ENCODE data around the gene SHISA6. TPM values are rescaled to one million over a fixed set of nuclear protein-coding genes. Genes with fewer than 3 reads are reported as not detected.

SHISA6 gene
- polyA plus RNA-seq, 1 donor from 2014 or later, result 1.8 TPM

DNA sequence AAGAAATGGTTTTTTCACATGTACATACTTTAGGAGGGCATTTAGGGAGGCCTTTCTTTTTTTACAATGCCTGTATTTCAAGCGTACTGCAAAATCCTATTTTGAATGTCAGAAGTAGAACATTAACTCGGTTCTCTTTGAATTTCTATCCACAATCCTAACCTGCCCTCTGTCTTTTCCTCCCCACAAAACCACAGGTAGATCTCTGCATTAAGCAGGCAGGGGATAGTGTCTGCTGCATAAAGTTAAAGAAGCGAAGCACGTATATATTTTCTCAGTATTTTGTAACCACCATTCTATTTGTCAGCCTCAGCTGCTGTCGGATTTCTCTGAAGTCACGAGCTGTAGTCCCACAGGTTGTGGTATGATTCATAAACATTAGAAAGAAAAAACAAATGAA lies 137.5 kb downstream of the SHISA6 start:
- Histone ChIP-seq H3K79me2 (replicated peaks; ENCODE audit: insufficient read depth, low read length) (no peaks in the 10 kb centered on the region), H3K36me3 (ENCODE audit: insufficient read depth, low read length) (no peaks in the 10 kb centered on the region), H3K4me3 (ENCODE audit: low read length) (no peak overlapping the region), H3F3A (ENCODE audit: insufficient read depth, low read length, poor library complexity, severe bottlenecking) (no peaks in the 10 kb centered on the region), H3K9me3 (ENCODE audit: low read length) (no peaks in the 10 kb centered on the region), H3K9me2 (ENCODE audit: insufficient read depth, low read length) (no peaks in the 10 kb centered on the region), H2AFZ (ENCODE audit: low read depth, low read length) (no peak overlapping the region), H4K20me1 (ENCODE audit: insufficient read depth) (no peaks in the 10 kb centered on the region), H3K27ac (ENCODE audit: low read length) (no peak overlapping the region), H3K9ac (ENCODE audit: low read length) (no peak overlapping the region), H3K27me3 (ENCODE audit: insufficient read depth, low read depth, low read length) (no peaks in the 10 kb centered on the region), H3K4me2 (ENCODE audit: low read length) (no peak overlapping the region)
- TF ChIP-seq, protein P1, sequence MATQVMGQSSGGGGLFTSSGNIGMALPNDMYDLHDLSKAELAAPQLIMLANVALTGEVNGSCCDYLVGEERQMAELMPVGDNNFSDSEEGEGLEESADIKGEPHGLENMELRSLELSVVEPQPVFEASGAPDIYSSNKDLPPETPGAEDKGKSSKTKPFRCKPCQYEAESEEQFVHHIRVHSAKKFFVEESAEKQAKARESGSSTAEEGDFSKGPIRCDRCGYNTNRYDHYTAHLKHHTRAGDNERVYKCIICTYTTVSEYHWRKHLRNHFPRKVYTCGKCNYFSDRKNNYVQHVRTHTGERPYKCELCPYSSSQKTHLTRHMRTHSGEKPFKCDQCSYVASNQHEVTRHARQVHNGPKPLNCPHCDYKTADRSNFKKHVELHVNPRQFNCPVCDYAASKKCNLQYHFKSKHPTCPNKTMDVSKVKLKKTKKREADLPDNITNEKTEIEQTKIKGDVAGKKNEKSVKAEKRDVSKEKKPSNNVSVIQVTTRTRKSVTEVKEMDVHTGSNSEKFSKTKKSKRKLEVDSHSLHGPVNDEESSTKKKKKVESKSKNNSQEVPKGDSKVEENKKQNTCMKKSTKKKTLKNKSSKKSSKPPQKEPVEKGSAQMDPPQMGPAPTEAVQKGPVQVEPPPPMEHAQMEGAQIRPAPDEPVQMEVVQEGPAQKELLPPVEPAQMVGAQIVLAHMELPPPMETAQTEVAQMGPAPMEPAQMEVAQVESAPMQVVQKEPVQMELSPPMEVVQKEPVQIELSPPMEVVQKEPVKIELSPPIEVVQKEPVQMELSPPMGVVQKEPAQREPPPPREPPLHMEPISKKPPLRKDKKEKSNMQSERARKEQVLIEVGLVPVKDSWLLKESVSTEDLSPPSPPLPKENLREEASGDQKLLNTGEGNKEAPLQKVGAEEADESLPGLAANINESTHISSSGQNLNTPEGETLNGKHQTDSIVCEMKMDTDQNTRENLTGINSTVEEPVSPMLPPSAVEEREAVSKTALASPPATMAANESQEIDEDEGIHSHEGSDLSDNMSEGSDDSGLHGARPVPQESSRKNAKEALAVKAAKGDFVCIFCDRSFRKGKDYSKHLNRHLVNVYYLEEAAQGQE (IDR thresholded peaks at IDR 0.05; ENCODE audit: borderline replicate concordance), result no peak
- TF ChIP-seq EZH2 (IDR thresholded peaks at IDR 0.05; ENCODE audit: borderline replicate concordance, insufficient read depth, low read length, poor library complexity, severe bottlenecking), result no peak

DNA sequence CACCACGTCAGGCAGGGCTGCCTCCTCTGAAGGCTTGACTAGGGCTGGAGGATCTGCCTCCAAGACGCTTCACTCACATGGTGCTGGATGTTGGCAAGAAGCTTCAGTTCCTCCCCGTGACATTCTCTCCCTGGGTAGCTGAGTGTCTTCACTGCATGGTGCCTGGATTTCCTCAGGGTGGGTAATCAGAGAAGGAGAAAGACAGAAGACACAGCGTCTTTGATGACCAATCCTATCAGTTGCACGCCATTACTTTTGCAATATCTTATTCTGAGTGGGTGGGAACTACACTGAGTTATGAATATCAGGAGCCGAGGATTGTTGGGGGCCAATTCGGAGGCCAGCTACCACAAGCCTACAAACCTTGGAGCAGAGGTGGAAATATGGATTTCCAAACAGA lies 139.7 kb downstream of the SHISA6 start:
- Histone ChIP-seq H3K79me2 (replicated peaks; ENCODE audit: insufficient read depth, low read length) (no peaks in the 10 kb centered on the region), H3K9ac (ENCODE audit: low read length) (no peak overlapping the region), H3K27ac (ENCODE audit: low read length) (no peak overlapping the region), H3K9me3 (ENCODE audit: low read length) (no peaks in the 10 kb centered on the region), H3K27me3 (ENCODE audit: insufficient read depth, low read depth, low read length) (no peaks in the 10 kb centered on the region), H3K4me3 (ENCODE audit: low read length) (no peak overlapping the region), H3K9me2 (ENCODE audit: insufficient read depth, low read length) (no peaks in the 10 kb centered on the region), H4K20me1 (ENCODE audit: insufficient read depth) (no peaks in the 10 kb centered on the region), H3F3A (ENCODE audit: insufficient read depth, low read length, poor library complexity, severe bottlenecking) (no peaks in the 10 kb centered on the region), H3K4me2 (ENCODE audit: low read length) (no peak overlapping the region), H3K36me3 (ENCODE audit: insufficient read depth, low read length) (no peaks in the 10 kb centered on the region), H2AFZ (ENCODE audit: low read depth, low read length) (no peak overlapping the region)
- TF ChIP-seq EP300 (conservative IDR thresholded peaks at IDR 0.05; ENCODE audit: poor library complexity, severe bottlenecking) (no peak), TAF1 (IDR thresholded peaks at IDR 0.05; ENCODE audit: low read depth) (no peak), POLR2AphosphoS5 (IDR thresholded peaks at IDR 0.05) (no peak), EZH2 (IDR thresholded peaks at IDR 0.05; ENCODE audit: borderline replicate concordance, insufficient read depth, low read length, poor library complexity, severe bottlenecking) (no peak)
- TF ChIP-seq, protein P2, sequence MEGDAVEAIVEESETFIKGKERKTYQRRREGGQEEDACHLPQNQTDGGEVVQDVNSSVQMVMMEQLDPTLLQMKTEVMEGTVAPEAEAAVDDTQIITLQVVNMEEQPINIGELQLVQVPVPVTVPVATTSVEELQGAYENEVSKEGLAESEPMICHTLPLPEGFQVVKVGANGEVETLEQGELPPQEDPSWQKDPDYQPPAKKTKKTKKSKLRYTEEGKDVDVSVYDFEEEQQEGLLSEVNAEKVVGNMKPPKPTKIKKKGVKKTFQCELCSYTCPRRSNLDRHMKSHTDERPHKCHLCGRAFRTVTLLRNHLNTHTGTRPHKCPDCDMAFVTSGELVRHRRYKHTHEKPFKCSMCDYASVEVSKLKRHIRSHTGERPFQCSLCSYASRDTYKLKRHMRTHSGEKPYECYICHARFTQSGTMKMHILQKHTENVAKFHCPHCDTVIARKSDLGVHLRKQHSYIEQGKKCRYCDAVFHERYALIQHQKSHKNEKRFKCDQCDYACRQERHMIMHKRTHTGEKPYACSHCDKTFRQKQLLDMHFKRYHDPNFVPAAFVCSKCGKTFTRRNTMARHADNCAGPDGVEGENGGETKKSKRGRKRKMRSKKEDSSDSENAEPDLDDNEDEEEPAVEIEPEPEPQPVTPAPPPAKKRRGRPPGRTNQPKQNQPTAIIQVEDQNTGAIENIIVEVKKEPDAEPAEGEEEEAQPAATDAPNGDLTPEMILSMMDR (IDR thresholded peaks at IDR 0.05; ENCODE audit: poor library complexity, severe bottlenecking), result no peak

DNA sequence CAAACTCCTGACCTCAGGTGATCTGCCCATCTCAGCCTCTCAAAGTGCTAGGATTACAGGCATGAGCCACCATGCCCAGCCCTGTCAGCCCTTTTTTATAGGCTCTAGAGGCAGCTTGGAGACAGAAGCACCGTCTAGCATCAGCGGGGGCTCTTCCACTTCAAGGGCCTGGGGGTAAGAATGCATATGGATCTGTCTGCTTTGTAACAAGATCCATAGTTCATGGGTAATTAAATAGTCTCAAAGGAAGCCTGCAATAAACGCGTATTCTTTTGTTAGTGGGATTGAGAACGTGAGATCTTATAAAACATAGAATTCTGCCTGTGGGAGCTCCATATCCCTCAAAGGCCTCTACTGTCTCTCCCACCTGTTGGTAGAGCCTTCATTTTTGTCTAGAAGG lies 142.1 kb downstream of the SHISA6 start:
- Histone ChIP-seq H3K9me3 (ENCODE audit: low read length) (no peaks in the 10 kb centered on the region), H3K27ac (ENCODE audit: low read length) (no peak overlapping the region), H3K36me3 (ENCODE audit: insufficient read depth, low read length) (no peaks in the 10 kb centered on the region), H3K4me2 (ENCODE audit: low read length) (no peak overlapping the region), H3K79me2 (replicated peaks; ENCODE audit: insufficient read depth, low read length) (no peaks in the 10 kb centered on the region), H3K9ac (ENCODE audit: low read length) (no peak overlapping the region), H4K20me1 (ENCODE audit: insufficient read depth) (no peaks in the 10 kb centered on the region), H3K9me2 (ENCODE audit: insufficient read depth, low read length) (no peaks in the 10 kb centered on the region), H3K4me3 (ENCODE audit: low read length) (no peak overlapping the region), H2AFZ (ENCODE audit: low read depth, low read length) (no peak overlapping the region), H3F3A (ENCODE audit: insufficient read depth, low read length, poor library complexity, severe bottlenecking) (no peaks in the 10 kb centered on the region), H3K27me3 (ENCODE audit: insufficient read depth, low read depth, low read length) (no peaks in the 10 kb centered on the region)
- no peak for TF ChIP-seq RAD21 (conservative IDR thresholded peaks at IDR 0.05)
- TF ChIP-seq EP300 (conservative IDR thresholded peaks at IDR 0.05; ENCODE audit: poor library complexity, severe bottlenecking), result no peak
- no peak for TF ChIP-seq TAF1 (IDR thresholded peaks at IDR 0.05; ENCODE audit: low read depth)
- TF ChIP-seq MXI1 (conservative IDR thresholded peaks at IDR 0.05; ENCODE audit: poor library complexity, severe bottlenecking), result no peak
